Activated gamma-delta T cell treated with Interleukin-2 at 50 U/mL for 16 hours (primary cell): ENCODE data around the gene MRC1.
"Not testable (repeated sequence)": the region's sequence is repeated elsewhere in the genome, so short reads cannot be mapped to it uniquely, and the experiment has no call there.

ENCODE experiments used
- DNase-seq: peaks from one replicate; pipeline ENCODE4 v3.0.0-alpha.2; 2020

MRC1 gene

DNA sequence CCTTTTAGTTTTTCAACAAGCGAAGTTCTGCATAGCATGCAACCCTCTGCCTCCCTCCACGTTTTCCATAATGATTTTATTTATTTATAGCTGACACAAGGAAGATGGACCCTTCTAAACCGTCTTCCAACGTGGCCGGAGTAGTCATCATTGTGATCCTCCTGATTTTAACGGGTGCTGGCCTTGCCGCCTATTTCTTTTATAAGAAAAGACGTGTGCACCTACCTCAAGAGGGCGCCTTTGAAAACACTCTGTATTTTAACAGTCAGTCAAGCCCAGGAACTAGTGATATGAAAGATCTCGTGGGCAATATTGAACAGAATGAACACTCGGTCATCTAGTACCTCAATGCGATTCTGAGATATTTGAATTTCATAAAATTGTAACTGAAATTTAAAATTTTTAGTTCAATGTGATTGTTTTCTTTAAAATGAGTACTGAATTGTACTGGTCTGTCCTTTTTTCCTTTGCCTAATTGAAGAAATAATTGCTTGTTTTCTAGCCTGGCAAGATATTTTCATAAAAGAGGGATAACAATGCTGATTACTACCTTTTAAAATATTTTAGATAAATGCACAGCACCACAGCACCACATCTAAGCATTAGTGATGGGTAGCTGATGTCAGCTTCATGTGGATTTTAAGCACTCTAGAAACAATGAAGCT lies 101.1 kb downstream of the MRC1 start:
- DNase-seq, result no peak

DNA sequence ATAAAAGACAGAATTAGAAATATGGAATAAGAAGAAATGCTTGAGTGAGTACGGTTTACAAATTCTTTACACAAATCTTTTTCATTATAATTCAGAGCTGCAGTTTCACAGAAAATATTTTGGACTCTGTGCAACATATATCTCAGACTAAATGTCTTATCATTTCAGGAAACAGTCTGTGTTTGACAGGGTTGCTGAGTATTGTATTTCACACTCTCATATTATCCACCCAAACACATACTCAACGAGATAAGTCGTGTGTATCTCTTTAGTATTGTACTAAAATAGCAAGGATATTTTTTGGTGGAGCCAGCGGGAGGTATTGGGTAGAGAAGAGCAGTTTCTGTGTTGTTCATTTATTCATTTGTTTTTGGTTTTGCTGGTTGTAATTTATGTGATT lies 103.6 kb downstream of the MRC1 start:
- DNase-seq, result no peak

DNA sequence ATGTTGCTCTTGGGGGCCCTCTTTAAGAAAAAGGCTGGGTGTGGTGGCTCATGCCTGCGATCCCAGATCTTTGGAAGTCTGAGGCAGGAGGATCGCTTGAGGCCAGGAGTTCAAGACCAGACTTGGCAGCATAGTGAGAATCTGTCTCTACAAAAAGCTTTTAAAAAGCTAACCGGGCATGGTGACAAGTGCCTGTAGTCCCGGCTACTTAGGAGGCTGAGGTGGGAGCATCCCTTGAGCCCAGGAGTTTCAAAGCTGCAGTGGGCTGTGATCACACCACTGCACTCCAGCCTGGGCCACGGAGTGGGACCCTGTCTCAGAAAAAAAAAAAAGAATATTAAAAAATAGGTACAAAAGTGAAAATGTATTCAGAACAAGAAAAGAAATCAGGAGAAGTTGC lies 104.5 kb downstream of the MRC1 start:
- DNase-seq, result no peak

DNA sequence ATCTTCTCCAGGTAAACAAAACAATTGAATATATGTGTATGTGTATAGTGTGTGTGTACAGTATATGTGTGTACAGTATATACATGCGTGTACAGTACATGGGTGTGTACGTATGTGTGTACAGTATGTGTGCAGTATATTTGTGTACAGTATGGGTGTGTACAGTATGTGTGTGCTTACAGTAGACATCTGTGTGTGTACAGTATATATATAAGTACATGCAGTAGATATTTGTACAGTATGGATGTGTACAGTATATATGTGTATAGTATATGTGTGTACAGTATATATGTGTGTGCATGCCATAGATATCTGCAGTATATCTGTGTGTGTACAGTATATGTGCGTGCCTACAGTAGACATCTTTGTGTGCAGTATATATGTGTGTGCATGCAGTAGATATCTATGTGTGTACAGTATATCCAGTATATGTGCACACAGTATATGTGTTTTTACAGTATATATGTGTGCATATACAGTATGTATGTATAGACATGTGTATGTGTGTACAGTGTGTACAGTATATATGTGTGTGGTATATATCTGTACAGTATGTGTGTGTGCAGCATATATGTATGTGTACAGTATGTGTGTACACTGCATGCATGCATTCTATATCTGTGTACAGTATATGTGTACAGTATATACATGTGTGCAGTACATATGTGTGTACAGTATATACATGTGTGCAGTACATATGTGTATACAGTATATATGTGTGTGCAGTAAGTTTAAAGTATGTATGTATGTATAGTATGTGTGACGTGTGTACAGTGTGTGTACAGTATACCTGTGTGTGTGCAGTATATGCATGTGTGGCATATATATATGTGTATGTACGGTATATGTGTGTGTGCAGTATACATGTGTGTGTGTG lies 105.3 kb downstream of the MRC1 start:
- no peak for DNase-seq

DNA sequence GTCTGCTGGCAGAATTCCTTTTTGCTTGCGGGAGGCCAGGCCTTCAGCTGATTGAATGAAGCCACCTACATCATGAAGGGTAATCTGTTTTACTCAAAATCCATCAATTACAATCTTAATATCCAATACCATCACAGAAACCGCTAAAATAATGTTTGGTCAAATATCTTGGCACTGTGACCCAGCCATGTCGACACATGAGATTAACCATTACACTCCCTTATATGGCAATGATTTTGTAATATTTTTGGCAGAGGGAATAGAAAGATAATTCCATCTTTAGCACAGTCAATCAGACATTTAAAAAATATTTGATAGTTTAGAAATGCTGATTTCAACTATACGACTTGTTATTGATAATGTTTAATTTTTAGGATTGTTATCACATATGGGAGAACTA lies 106.0 kb downstream of the MRC1 start:
- no peak for DNase-seq

DNA sequence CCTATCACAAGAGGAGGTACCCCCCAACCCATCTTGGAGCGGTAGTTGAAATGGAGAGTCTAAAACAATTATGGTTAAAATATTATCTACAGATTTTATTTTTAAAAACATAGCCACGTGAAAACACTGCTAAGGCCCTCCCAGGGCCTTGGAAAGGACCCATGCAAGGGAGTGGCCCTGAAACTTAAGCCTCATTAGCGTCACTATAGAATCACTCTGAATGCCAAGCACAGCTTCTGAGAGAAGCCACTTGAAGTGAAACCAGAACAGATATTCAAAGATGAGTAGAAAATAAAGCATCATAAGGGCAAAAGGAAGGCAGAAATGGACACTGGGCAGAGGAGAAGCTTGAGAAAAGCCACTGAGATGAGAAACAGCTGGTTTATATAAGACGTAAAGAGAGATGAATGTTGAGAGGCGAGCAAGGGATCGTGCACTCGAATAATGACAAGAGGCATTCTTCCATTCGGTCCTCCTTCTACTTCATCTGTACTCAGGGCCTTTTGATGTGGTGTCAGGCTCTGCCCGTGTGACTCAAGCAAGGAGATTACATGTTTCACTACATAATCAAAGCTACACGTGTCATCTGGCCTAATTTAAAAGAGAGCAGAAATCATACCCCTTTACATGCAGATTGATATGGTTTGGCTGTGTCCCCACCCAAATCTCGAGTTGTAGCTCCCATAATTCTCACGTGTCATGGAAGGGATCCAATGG lies 109.2 kb downstream of the MRC1 start:
- no peak for DNase-seq

DNA sequence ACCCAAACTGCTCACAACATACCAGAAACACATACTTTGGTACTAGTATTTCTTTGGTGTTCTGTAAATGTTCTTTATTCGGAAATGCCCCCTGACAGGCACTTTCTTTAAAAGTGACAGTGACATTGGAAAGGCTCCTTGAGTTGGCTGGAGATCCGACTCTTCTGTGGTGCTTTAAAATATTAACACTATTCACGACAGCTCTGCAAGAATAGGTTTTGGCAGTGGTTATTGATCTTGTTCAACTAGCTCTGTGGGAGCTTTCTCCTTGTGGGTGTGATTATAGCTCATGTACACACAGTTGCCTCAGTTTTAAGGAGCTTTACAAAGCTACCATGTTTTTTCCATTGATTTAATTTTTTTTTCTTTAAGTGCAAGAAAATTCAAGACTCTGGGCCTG lies 112.2 kb downstream of the MRC1 start:
- no peak for DNase-seq

DNA sequence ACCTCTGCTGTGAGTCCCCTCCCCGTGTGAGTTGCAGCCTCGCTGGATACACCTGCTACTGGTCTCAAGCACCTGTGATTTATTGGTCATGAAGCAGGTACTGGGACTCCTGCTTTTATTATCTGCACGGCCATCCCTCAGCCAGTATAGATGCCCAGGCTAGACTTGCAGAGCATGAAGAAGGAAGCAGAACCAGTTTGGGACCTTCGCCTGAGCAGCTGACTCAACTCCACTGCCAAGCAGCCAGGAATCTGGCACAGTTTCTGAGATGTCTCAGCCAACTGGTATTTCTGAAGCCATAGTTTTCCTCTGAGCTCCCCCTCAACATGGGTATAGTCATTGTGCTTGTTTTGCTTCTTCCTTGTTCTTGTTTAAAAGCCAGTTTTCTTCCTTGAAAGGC lies 114.6 kb downstream of the MRC1 start:
- no peak for DNase-seq

DNA sequence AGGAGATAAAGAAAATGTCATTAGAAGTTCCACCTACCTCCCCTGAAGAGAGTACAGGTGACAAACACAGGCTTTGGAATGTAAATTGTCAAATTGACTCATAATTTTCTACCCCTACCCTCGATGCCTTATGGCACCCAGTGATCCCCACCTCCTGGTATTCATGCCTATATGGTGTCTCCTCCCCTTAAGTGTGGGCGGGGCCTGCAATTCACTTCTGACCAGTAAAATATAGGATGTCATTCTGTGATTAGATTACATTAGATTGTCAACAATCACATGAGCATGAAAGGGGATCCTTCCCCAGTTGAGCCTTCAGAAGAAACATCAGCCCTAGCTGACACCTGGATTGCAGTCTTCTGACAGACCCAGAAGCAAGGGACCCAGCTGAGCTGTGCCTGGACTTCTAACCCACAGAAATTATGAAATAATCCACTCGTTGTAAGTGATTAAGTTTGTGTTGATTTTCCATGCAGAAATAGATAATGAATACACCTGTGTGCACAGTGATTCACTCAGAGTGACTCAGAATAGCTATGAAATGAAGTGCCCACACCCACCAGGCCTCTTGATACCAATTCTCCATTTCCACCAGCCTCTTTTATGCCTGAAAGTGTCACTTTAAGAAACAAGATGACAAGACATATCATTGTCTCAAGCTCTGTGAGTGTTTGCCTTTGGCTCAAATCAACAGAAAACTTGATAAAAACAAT lies 134.0 kb downstream of the MRC1 start:
- DNase-seq, result no peak

DNA sequence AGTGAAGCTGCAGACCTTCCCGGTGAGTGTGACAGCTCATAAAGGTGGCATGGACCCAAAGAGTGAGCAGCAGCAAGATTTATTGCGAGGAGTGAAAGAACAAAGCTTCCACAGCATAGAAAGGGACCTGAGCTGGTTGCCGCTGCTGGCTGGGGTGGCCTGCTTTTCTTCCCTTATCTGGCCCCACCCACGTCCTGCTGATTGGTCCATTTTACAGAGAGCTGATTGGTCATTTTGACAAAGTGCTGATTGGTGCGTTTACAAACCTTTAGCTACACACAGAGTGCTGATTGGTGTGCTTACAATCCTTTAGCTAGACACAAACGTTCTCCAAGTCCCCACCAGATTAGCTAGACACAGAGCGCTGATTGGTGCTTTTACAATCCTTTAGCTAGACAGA lies 141.1 kb downstream of the MRC1 start:
- not testable (repeated sequence) for DNase-seq

DNA sequence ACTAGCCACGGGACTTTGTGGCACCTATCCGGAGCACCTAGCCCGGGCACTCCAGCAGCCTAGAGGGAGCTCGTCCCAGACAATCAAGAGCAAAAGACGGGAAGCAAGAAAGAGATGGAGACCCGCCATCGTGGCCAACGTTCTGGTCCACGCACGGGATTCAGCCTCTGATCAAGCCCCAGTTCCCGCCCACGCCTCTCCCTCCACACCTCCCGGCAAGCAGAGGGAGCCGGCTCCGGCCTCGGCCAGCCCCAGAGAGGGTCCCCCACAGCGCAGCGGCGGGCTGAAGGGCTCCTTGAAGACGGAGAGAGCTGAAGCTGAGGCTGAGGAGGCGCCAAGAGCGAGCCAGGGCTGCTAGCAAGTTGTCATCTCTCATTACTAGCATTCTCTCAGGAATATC lies 141.6 kb downstream of the MRC1 start:
- no peak for DNase-seq

DNA sequence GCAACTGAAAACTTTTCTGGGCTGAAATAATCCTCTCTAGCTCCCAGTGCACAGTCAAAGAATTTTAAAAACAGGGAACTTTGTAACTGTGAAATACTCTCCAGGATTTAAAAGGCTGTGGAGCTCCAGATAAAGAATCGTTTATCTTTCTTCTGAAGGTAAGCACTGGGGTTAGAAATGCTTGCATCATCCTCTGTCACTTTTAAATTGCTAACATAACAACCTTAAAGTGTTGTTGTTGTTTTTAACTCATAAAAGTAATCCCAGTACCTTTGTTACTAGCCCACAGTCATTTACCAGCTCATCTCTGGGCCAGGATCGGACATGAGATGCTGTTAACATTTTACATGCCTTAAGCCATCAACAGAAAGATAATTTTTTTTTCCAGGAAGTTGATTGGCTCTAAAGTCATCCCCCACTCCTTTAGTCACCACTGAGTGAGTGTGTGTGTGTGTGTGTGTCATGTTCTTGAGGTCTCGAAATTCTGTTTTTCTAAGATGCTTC lies 142.8 kb downstream of the MRC1 start, which contains the start of gene SLC39A12:
Gene SLC39A12 (plus strand): TSS at position 51 of the 504 bp plus-strand sequence. CDS start 1,359 bp downstream, outside the sequence.
- no peak for DNase-seq

DNA sequence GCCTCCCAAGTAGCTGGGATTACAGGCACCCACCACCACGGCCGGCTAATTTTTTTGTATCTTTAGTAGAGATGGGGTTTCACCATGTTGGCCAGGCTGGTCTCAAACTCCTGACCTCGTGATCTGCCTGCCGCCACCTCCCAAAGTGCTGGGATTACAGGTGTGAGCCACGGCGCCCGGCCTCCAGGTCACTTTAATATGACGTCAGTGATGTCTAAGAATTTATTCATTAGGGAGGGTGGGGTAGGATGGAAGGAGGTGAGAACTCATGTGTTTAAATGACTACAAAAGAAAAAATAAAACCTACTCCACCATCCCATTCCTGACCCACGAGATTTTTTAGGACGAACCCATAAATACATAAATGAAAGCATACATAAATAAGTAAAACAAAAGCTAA lies 145.2 kb downstream of the MRC1 start:
- DNase-seq, result not testable (repeated sequence)

DNA sequence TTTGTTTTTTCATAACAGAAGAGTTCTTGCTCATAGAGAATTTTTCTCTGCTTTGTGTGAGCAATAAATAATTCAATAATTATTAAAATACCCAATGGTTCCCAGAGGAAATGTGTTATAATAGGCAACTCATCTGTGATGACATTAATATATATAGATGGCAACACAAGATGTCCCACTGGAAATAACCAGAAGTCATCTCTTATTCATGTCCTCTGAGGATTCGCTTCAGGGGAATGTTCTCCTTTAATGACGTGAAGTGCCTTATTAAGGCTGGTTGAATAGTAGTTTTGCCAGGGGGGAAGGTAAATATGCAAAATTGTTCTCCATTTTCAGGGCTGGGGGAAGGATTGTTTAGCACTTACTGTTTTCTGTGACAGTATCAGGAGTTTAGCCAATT lies 145.7 kb downstream of the MRC1 start:
- DNase-seq, result no peak

DNA sequence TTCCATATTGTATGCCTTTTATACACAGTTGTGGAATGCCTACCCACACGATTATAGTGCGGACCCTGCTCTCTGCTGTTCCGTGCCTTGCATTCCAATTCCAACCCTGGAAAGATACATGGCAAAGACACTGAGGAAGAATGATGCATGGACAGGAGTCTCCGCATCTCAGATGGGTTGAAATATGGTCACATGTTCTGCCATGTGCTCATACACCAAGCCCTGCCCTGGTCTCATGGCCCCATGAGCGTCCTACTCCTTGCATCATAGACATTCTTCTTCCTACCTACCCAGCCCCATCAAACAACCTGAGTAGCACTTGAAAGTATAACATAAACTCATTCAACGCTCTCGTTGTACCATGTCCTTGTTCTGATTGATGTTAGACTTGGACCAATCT lies 148.9 kb downstream of the MRC1 start:
- no peak for DNase-seq

DNA sequence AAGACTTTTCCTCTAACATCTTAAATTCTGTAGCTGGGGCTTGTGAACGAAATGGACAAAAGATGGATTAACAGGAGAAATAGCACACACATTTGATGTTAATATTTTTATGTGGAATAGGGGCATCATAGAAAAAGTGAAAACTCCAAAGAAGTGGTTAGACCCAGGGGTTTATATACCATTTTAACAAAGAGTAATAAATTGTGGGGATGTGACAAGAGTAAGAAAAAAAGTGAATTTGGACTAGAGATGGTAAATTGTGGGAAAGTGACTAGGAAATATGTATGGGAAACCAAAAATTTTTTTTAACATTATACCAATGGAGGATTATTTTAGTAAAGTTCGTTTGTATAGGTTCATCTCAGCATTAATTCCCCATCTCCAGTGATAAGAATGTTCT lies 150.7 kb downstream of the MRC1 start:
- no peak for DNase-seq
